Fibroblast of lung (primary cell): Measurements from ENCODE around the gene KLHL36. TPM values are rescaled to one million over a fixed set of nuclear protein-coding genes. Genes with fewer than 3 reads are reported as not detected.
A peak's percentile ranks its signal among the peaks of the same experiment; 100 is the strongest.

ENCODE experiments used
- DNase-seq, 2 donors: peaks; one replicate each; pipeline versions ENCODE4 v3.0.0 to v3.0.0-alpha.2; 2010; ENCODE audit warnings: low read depth in 2 of 2
- H2AFZ ChIP-seq: 2 replicates; pipeline ENCODE4 v1.5.1; 2012; ENCODE audit warnings: low read length, control low read depth, inconsistent platforms
- H3K27ac ChIP-seq: 2 replicates; pipeline ENCODE4 v1.5.1; 2011; ENCODE audit warnings: low read length, control low read depth; ENCODE audit not compliant: insufficient read depth
- H3K27me3 ChIP-seq: 2 replicates; pipeline ENCODE4 v1.5.1; 2011; ENCODE audit warnings: mild to moderate bottlenecking, low read length; ENCODE audit not compliant: control insufficient read depth, insufficient read depth
- H3K36me3 ChIP-seq: 2 replicates; pipeline ENCODE4 v1.5.1; 2011; ENCODE audit warnings: low read length; ENCODE audit not compliant: control insufficient read depth, insufficient read depth
- H3K4me1 ChIP-seq: 2 replicates; pipeline ENCODE4 v1.5.1; 2011; ENCODE audit warnings: low read length; ENCODE audit not compliant: control insufficient read depth, insufficient read depth; ENCODE audit errors: extremely low read depth
- H3K4me2 ChIP-seq: 2 replicates; pipeline ENCODE4 v1.5.1; 2011; ENCODE audit warnings: low read length, control low read depth; ENCODE audit not compliant: insufficient read depth; ENCODE audit errors: extremely low read depth
- H3K4me3 ChIP-seq, 4 experiments: fragments of 200-600 bp in 1 of 4; sonication (generic) in 1 of 4; replicated peaks in 1 of 4; 2 replicates each; pipeline ENCODE4 v1.5.1; 2011 to 2016; ENCODE audit warnings: low read length in 4 of 4, low read depth in 3 of 4, mild to moderate bottlenecking in 3 of 4, control low read depth in 2 of 4, inconsistent platforms in 1 of 4, mixed read lengths in 1 of 4; ENCODE audit not compliant: insufficient read depth in 1 of 4; ENCODE audit errors: control extremely low read depth in 1 of 4
- H3K79me2 ChIP-seq: 2 replicates; pipeline ENCODE4 v1.5.1; 2012; ENCODE audit warnings: mild to moderate bottlenecking, low read length, inconsistent platforms; ENCODE audit not compliant: control insufficient read depth, insufficient read depth
- H3K9ac ChIP-seq: 2 replicates; pipeline ENCODE4 v1.5.1; 2011; ENCODE audit warnings: mild to moderate bottlenecking, low read length, control low read depth; ENCODE audit not compliant: insufficient read depth
- H3K9me3 ChIP-seq: 2 replicates; pipeline ENCODE4 v1.5.1; 2012; ENCODE audit warnings: low read depth, low read length; ENCODE audit not compliant: control insufficient read depth, insufficient read depth
- H4K20me1 ChIP-seq: 2 replicates; pipeline ENCODE4 v1.5.1; 2011; ENCODE audit warnings: low read length; ENCODE audit not compliant: control insufficient read depth, insufficient read depth; ENCODE audit errors: extremely low read depth
- EZH2 ChIP-seq: IDR thresholded peaks from 2 replicates; pipeline ENCODE4 v1.5.1; 2012; ENCODE audit warnings: low read length, control low read depth, mild to moderate bottlenecking; ENCODE audit errors: missing control alignments
- polyA plus RNA-seq, 2 donors: library from polyadenylated mRNA; depleted of rRNA in 1 of 2; stranded (reverse) in 1 of 2; unstranded in 1 of 2; fragments of >200 nt; gene quantifications; 2 replicates each; pipeline ENCODE4 v1.2.1, GENCODE V29; 2011 to 2012; ENCODE audit warnings: missing spikeins in 1 of 2
- total RNA-seq: library from RNA; depleted of rRNA; stranded (reverse); fragments of >200 nt; gene quantifications from 2 replicates; pipeline ENCODE4 v1.2.1, GENCODE V29; 2014
- TF ChIP-seq, protein P1 (sequence below), 2 donors: IDR thresholded peaks in 1 of 2; conservative IDR thresholded peaks in 1 of 2; 1 replicate in 1 of 2; 2 replicates in 1 of 2; pipeline ENCODE4 v1.5.1; 2011 to 2012; ENCODE audit warnings: low read length in 2 of 2, control low read depth in 1 of 2, inconsistent platforms in 1 of 2, low read depth in 1 of 2, mild to moderate bottlenecking in 1 of 2

Gene KLHL36
- total and polyA plus RNA-seq, 2 donors (not counting 1 experiment from before 2014, with no cell fraction given) = 29.7 to 83.1 TPM

DNA sequence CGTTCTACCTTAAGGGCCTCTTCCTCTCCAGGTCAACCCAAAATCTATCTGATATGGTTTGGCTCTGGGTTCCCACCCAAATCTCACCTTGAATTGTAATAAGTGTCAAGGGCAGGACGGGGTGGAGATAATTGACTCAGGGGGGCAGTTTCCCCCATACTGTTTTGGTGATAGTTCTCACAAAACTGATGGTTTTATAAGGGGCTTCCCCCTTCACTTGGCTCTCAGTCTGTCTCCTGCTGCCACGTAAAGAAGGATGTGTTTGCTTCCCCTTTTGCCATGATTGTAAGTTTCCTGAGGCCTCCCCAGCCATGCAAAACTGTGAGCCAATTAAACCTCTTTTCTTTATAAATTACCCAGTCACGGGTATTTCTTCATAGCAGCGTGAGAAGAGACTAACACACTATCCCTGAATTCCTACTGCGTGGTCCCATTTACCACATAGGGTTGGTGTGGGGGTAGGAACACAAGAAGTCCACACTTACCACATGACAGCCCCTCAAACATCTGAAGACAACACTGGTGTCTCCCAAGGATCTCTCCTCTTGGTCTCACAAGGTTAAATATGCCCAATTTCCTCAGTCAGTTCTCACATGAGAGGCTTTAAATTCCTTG is 38.6 kb upstream of the KLHL36 start:
- H4K20me1 ChIP-seq = peaks cover 4% of the 10 kb centered on the region

DNA sequence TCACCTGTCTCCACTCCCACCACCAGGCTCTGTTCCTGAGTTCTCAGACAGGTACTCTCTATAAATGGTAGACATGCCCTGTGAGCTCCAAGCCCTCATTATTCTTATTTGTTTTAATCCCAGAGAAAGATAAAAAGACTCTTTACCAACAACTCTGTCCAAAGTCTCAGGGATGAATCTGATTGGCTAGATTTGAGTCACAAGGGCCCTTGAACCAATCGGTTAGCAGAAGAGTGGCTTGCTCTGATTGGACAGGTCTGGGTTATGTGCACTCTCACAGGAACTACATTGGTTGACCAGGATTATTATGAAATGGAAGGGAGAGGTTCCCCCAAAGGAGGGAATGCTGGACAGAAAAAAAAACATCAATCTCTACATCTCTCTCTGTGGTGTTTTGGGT is 37.9 kb upstream of the KLHL36 start:
- H3K9ac ChIP-seq = no peak overlapping the region
- no peak for DNase-seq
- H3K27ac ChIP-seq = no peak overlapping the region
- peaks cover 20% of the 10 kb centered on the region for H3K36me3 ChIP-seq
- peaks cover 4% of the 10 kb centered on the region for H4K20me1 ChIP-seq
- no peak overlapping the region for H3K4me2 ChIP-seq
- no peaks in the 10 kb centered on the region for H3K27me3 ChIP-seq
- TF ChIP-seq, protein P1, sequence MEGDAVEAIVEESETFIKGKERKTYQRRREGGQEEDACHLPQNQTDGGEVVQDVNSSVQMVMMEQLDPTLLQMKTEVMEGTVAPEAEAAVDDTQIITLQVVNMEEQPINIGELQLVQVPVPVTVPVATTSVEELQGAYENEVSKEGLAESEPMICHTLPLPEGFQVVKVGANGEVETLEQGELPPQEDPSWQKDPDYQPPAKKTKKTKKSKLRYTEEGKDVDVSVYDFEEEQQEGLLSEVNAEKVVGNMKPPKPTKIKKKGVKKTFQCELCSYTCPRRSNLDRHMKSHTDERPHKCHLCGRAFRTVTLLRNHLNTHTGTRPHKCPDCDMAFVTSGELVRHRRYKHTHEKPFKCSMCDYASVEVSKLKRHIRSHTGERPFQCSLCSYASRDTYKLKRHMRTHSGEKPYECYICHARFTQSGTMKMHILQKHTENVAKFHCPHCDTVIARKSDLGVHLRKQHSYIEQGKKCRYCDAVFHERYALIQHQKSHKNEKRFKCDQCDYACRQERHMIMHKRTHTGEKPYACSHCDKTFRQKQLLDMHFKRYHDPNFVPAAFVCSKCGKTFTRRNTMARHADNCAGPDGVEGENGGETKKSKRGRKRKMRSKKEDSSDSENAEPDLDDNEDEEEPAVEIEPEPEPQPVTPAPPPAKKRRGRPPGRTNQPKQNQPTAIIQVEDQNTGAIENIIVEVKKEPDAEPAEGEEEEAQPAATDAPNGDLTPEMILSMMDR (conservative IDR thresholded peaks at IDR 0.05 in 1 of 2, IDR thresholded peaks at IDR 0.05 in 1 of 2; ENCODE audit: low read depth in 1 of 2, low read length in 2 of 2) = no peak
- no peak for TF ChIP-seq EZH2
- peaks cover 100% of the 10 kb centered on the region for H3K79me2 ChIP-seq
- no peak overlapping the region for H3K4me3 ChIP-seq
- H3K4me1 ChIP-seq = peaks cover 16% of the 10 kb centered on the region
- H3K9me3 ChIP-seq = no peaks in the 10 kb centered on the region
- H2AFZ ChIP-seq = no peak overlapping the region

More for the DNA sequence above, 38.6 kb upstream of the KLHL36 start:
- DNase-seq = no peak
- no peak overlapping the region for H3K4me2 ChIP-seq
- H3K79me2 ChIP-seq = peaks cover 100% of the 10 kb centered on the region
- H3K4me3 ChIP-seq = no peak overlapping the region
- H3K9ac ChIP-seq = no peak overlapping the region
- TF ChIP-seq EZH2 = no peak
- TF ChIP-seq, protein P1 (conservative IDR thresholded peaks at IDR 0.05 in 1 of 2, IDR thresholded peaks at IDR 0.05 in 1 of 2; ENCODE audit: low read depth in 1 of 2, low read length in 2 of 2) = no peak
- H2AFZ ChIP-seq = no peak overlapping the region
- H3K27ac ChIP-seq = no peak overlapping the region
- peaks cover 14% of the 10 kb centered on the region for H3K36me3 ChIP-seq
- H3K27me3 ChIP-seq = no peaks in the 10 kb centered on the region
- H3K4me1 ChIP-seq = peaks cover 11% of the 10 kb centered on the region
- H3K9me3 ChIP-seq = no peaks in the 10 kb centered on the region

DNA sequence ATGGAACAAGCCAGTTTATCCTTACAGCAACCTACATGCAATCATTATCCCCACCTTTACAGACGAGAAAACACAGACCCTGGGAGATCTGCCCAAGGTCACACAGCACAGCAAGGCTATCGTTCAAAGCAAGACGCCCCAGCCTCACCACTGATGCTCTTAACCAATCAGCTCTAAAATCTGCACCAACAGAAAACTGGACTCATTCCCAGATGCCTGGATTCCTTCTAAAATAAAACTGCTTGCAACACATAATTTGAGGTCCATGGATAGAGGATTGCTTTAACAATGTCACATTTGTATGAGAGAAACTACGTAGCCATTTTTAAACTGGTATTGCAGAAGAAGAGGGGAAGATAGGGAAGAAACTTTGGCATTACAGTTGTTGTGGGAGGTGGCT is 37.3 kb upstream of the KLHL36 start:
- no peaks in the 10 kb centered on the region for H3K9me3 ChIP-seq
- peaks cover 100% of the 10 kb centered on the region for H3K79me2 ChIP-seq
- H3K4me1 ChIP-seq = peaks cover 18% of the 10 kb centered on the region
- TF ChIP-seq, protein P1 (conservative IDR thresholded peaks at IDR 0.05 in 1 of 2, IDR thresholded peaks at IDR 0.05 in 1 of 2; ENCODE audit: low read depth in 1 of 2, low read length in 2 of 2) = no peak
- TF ChIP-seq EZH2 = no peak
- H3K27me3 ChIP-seq = no peaks in the 10 kb centered on the region
- H3K4me2 ChIP-seq = peak overlapping the region; percentile 48
- peak; percentile 52 to 87 for DNase-seq
- H3K4me3 ChIP-seq = no peak overlapping the region
- no peak overlapping the region for H3K9ac ChIP-seq
- H3K36me3 ChIP-seq = peaks cover 20% of the 10 kb centered on the region
- H2AFZ ChIP-seq = no peak overlapping the region
- no peak overlapping the region for H3K27ac ChIP-seq
- peaks cover 4% of the 10 kb centered on the region for H4K20me1 ChIP-seq
